Putamen (tissue), 1 donor: ENCODE results near the gene PCSK7.
"Not testable (repeated sequence)": the region's sequence is repeated elsewhere in the genome, so short reads cannot be mapped to it uniquely, and the experiment has no call there.

ENCODE experiments used
- DNase-seq: peaks from one replicate; pipeline ENCODE4 v3.0.0-alpha.2; 2016; ENCODE audit warnings: low spot score

The PCSK7 gene

DNA sequence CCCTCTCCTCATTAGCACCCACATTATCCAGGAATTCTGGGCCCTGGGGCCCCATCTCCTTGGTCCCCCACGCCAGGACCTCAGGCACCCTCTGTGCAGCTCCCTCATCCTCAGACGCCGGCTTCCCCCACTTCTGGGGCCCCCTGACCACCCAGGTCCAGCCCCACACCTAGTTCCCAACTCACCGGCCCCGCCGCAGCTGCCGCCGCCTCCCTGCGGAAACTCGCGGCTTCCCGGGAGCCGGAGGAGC, at the start of gene PCSK7:
TSS of gene PCSK7 (minus strand) at position 232 of the 250 bp plus-strand sequence. CDS start 2,229 bp downstream, outside the sequence.
- no peak for DNase-seq

DNA sequence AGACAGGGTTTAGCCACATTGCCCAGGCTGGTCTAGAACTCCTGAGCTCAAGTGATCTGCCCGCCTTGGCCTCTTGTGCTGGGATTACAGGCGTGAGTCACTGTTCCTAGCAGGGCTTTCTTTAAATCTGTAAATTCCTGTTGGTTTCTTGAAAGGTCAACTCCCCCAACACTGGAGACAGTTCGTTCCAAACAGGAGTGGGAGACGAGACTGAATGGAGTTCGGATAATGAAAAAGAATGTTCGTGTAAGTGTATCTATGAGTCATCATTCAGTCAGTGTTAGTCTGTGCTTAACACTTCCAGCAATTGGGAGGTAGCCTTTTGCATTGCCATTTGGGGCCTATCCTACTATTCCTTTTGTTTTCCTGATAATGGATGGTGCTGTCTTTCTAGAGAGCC, 49.3 kb upstream of the PCSK7 start:
- DNase-seq, result peak; percentile 66

- DNase-seq, result no peak
These were observed 48.0 kb upstream of the PCSK7 start for GRCh38 chr11:117279711-117280376.

GRCh38 chr11:117278347-117278746, 46.5 kb upstream of the PCSK7 start:
- DNase-seq, result no peak

GRCh38 chr11:117273550-117274289, 41.8 kb upstream of the PCSK7 start:
- DNase-seq, result no peak

DNA sequence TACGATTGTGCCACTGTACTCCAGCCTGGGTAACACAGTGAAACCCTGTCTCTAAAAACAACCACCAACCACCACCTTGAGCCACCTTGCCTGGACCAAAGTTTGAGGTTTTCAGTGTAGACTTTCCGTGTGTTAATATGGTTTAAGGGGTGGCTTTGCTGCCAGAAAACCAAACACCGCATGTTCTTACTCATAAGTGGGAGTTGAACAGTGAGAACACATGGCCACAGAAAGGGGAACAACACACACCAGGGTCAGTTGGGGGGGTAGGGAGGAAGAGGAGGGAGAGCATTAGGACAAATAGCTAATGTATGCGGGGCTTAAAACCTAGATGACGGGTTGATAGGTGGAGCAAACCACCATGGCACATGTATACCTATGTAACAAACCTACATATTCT, 40.3 kb upstream of the PCSK7 start:
- not testable (repeated sequence) for DNase-seq

GRCh38 chr11:117271208-117271607, 39.3 kb upstream of the PCSK7 start:
- no peak for DNase-seq

DNA sequence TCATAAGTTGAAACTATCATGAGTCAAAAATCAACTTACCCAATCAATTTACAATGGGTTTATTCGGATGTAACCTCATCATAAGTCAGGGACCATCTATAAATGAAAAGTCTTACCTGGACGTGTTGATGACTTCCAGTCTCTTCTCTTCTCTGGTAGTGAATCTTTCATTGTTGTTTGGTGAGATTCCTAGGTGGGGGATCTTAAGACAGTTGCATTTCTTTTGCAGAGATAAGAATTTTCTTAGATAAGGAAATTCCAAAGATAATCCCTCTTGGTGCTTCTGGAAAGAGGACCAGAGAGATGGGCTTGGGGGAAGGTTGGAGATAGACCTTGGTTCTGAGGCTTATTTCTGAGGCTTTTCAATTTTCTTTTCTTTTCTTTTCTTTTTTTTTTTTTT, 38.0 kb upstream of the PCSK7 start:
- DNase-seq, result no peak

DNA sequence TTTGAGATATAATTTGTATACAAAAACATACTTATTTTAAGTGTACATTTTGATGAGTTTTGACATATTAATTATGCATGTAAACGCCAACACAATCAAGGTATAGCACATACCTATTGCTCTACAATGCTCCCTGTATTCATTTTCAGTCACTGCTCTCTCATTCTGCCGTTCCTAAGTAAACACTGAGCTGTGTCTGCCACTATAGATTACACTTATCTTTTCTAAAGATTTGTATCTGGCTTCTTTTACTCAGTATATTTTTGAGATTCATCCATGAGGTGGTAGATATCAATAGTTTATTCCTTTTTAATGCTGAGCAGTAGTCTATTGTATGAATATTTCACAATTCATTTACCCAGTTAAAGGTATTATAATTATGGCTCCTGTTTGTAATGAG, 33.9 kb upstream of the PCSK7 start:
- DNase-seq, result no peak

GRCh38 chr11:117264624-117265323, 32.9 kb upstream of the PCSK7 start:
- not testable (repeated sequence) for DNase-seq

- DNase-seq, result no peak
These were observed 27.5 kb upstream of the PCSK7 start for GRCh38 chr11:117259417-117259816.

GRCh38 chr11:117258576-117258975, 26.7 kb upstream of the PCSK7 start:
- DNase-seq, result no peak

GRCh38 chr11:117256573-117256972, 24.7 kb upstream of the PCSK7 start:
- no peak for DNase-seq

- DNase-seq, result no peak
These were observed 24.1 kb upstream of the PCSK7 start for GRCh38 chr11:117255966-117256365.

DNA sequence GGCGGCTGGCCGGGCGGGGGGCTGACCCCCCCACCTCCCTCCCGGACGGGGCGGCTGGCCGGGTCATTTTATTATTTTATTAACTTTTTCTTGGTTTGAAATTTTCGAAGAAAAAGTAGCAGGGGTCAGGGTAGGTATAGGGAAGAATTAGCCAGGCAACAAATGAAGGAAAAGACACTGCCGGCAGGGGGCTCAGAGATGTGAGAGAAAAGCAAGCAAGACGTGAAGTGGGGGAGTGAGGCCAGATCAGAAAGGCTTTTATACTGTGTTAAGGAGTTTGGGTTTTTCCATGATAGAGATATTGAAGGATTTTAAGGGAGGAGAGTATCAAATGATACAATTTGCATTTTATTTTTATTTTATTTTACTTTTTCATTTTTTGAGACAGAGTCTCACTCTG, 19.6 kb upstream of the PCSK7 start:
- no peak for DNase-seq

GRCh38 chr11:117249571-117249970, 17.7 kb upstream of the PCSK7 start:
- no peak for DNase-seq

DNA sequence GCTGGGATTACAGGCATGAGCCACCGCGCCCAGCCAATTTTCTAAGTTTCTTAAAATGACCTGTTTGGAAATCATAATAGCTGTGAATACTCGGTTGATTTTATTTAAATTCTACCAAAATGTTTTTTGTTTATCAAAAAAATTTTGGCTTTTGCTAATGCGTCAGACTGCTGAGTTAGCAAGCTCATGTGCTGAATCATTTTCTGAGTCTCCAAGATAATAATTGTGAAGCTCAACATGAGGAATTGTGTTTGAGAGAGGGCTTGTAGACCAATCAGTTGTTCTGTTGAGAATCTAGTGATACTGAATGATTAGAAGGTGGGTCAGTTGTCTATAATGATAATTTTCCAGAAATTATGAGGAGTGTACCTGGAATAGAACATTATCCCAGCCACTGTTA, 16.5 kb upstream of the PCSK7 start:
- no peak for DNase-seq

DNA sequence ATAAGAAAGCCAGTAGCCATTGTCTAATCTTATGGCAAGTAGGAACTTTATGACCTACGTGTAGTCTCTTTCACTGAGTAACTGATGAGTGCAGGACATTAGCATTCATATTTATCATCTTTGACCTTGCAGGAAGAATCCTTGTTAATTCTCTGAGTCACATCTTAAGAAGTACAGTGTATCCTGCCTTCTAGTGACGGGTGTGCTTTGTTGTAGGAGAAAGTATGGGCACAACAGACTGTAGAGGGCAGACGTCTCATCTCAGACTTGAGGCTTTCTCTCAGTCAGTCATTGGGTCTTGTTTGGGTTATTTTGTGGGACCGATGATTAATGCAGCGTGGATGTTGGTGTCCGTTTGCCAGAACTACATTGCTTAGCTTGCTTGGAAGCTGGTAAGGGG, 7.4 kb upstream of the PCSK7 start:
- no peak for DNase-seq

GRCh38 chr11:117238221-117238620, 6.3 kb upstream of the PCSK7 start:
- DNase-seq, result no peak

GRCh38 chr11:117232911-117233409, 1.1 kb upstream of the PCSK7 start:
- DNase-seq, result no peak

DNA sequence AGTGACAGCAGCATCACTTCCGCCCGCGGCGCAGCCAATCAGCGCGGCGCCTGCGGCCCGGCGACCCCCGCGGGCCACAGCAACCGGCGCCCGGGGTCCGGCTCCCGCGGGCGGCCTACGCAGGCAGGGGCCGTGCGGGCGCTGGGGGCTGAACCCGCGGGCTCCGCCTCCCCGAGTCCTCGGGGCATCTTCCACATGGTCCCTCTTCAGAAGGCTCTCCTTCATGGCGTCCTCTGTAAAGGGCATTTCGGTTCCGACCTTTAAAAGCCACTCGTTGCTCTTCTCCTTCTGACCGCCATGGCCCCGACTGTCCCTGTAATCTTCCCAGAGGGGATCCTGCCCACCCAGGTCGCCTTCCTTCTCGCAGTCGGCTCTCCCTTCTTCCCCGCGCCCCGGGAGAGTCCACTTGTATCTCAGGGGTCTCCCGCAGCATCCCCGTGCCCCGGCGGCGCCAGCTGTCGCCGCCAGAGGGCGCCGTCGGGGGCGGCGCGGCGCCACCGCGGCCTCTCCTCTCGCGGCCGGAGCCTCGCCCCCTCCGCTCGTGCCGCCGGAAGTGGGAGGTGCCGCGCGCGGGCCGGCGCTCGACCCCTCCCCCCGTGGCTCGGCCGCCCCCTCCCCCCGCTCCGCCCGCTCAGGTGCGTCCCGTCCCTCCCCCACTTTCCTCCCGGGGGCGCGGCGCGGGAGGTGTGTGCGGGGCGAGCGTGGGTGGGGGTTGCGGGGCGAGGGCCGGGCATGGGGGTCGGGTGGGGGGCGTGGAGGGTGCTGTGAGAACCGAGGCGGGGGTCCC, 412 bp upstream of the PCSK7 start, which contains the start of gene RNF214:
TSS of gene RNF214 (plus strand) at position 580 of the 787 bp plus-strand sequence. CDS start 1,602 bp downstream, outside the sequence.
- DNase-seq, result peak; percentile 85
